ENCODE data around the gene LUC7L3.
"Not testable (repeated sequence)": the region's sequence is repeated elsewhere in the genome, so short reads cannot be mapped to it uniquely, and the experiment has no call there.

GRCh38 chr17:50804749-50805475 lies 85.5 kb downstream of the LUC7L3 start:
- not testable (repeated sequence) for TF ChIP-seq CTCF (IDR thresholded peaks at IDR 0.05; ENCODE audit: low read length); EZH2 (optimal IDR thresholded peaks at IDR 0.05; ENCODE audit: low read depth, low read length); EZH2phosphoT487 (IDR thresholded peaks at IDR 0.05; ENCODE audit: low read length)

Data from MM.1S (cell line).